Neural cell (in vitro differentiated cells): Measurements from ENCODE around the gene NRG2. TPM values are rescaled to one million over a fixed set of nuclear protein-coding genes. Genes with fewer than 3 reads are reported as not detected.

Experiments
- H2AFZ ChIP-seq: fragments of 200-600, 300-800 bp; sonication (generic), shearing (Covaris generic); 2 replicates; pipeline ENCODE4 v1.6.0; 2014; ENCODE audit warnings: low read depth, mild to moderate bottlenecking, antibody characterized with exemption, low read length, moderate library complexity
- H3F3A ChIP-seq: fragments of 200-600 bp; shearing (Covaris generic); 2 replicates; pipeline ENCODE4 v1.6.1; 2016; ENCODE audit warnings: mild to moderate bottlenecking, moderate library complexity, mixed read lengths, antibody characterized with exemption, low read length; ENCODE audit not compliant: insufficient read depth, poor library complexity, severe bottlenecking
- H3K27ac ChIP-seq: fragments of 200-600, 300-800 bp; sonication (generic), shearing (Covaris generic); 2 replicates; pipeline ENCODE4 v1.5.1; 2014; ENCODE audit warnings: mild to moderate bottlenecking, low read length, moderate library complexity
- H3K27me3 ChIP-seq: fragments of 300-800, 200-600 bp; sonication (generic), shearing (Covaris generic); 2 replicates; pipeline ENCODE4 v1.6.0; 2014; ENCODE audit warnings: mild to moderate bottlenecking, low read depth, low read length, moderate library complexity; ENCODE audit not compliant: insufficient read depth
- H3K36me3 ChIP-seq: fragments of 300-800, 200-600 bp; sonication (generic), shearing (Covaris generic); 2 replicates; pipeline ENCODE4 v1.5.1; 2014; ENCODE audit warnings: mild to moderate bottlenecking, antibody characterized with exemption, low read length, moderate library complexity; ENCODE audit not compliant: insufficient read depth
- H3K4me2 ChIP-seq: fragments of 300-800, 200-600 bp; sonication (generic), shearing (Covaris generic); 2 replicates; pipeline ENCODE4 v1.6.0; 2014; ENCODE audit warnings: mild to moderate bottlenecking, low read length
- H3K4me3 ChIP-seq: fragments of 300-800, 200-600 bp; sonication (generic), shearing (Covaris generic); 2 replicates; pipeline ENCODE4 v1.5.1; 2014; ENCODE audit warnings: mild to moderate bottlenecking, low read length, moderate library complexity
- H3K79me2 ChIP-seq: fragments of 200-600 bp; shearing (Covaris generic); replicated peaks from 2 replicates; pipeline ENCODE4 v1.6.0; 2014; ENCODE audit warnings: mild to moderate bottlenecking, low read length, moderate library complexity; ENCODE audit not compliant: insufficient read depth
- H3K9ac ChIP-seq: fragments of 300-800, 200-600 bp; sonication (generic), shearing (Covaris generic); 2 replicates; pipeline ENCODE4 v1.6.1; 2016; ENCODE audit warnings: mild to moderate bottlenecking, low read length, mixed read lengths
- H3K9me2 ChIP-seq: fragments of 200-600 bp; shearing (Covaris generic); 2 replicates; pipeline ENCODE4 v1.6.1; 2016; ENCODE audit warnings: mild to moderate bottlenecking, low read length, mixed read lengths; ENCODE audit not compliant: insufficient read depth
- H3K9me3 ChIP-seq: fragments of 200-600, 300-800 bp; sonication (generic), shearing (Covaris generic); 2 replicates; pipeline ENCODE4 v1.6.1; 2016; ENCODE audit warnings: mild to moderate bottlenecking, mixed run types, low read length, moderate library complexity, mixed read lengths
- H4K20me1 ChIP-seq: fragments of 200-600 bp; shearing (Covaris generic); 2 replicates; pipeline ENCODE4 v1.6.1; 2016; ENCODE audit warnings: mild to moderate bottlenecking, mixed run types; ENCODE audit not compliant: insufficient read depth
- CTCF ChIP-seq: fragments of 450-650 bp; IDR thresholded peaks from 2 replicates; pipeline ENCODE4 v1.5.1; 2014; ENCODE audit warnings: antibody characterized with exemption, mild to moderate bottlenecking, moderate library complexity; ENCODE audit not compliant: poor library complexity, severe bottlenecking
- EP300 ChIP-seq: fragments of 450-650 bp; conservative IDR thresholded peaks from 2 replicates; pipeline ENCODE4 v1.6.1; 2014; ENCODE audit warnings: antibody characterized with exemption, mild to moderate bottlenecking, moderate library complexity; ENCODE audit not compliant: poor library complexity, severe bottlenecking
- EZH2 ChIP-seq: fragments of 200-600, 300-800 bp; shearing (Covaris generic), sonication (generic); IDR thresholded peaks from 2 replicates; pipeline ENCODE4 v1.6.1; 2014; ENCODE audit warnings: antibody characterized with exemption, low read length, borderline replicate concordance, mild to moderate bottlenecking; ENCODE audit not compliant: insufficient read depth, poor library complexity, severe bottlenecking
- MXI1 ChIP-seq: fragments of 450-650 bp; conservative IDR thresholded peaks from 2 replicates; pipeline ENCODE4 v1.6.1; 2014; ENCODE audit warnings: antibody characterized with exemption, mild to moderate bottlenecking; ENCODE audit not compliant: poor library complexity, severe bottlenecking
- POLR2AphosphoS5 ChIP-seq: IDR thresholded peaks from 2 replicates; pipeline ENCODE4 v1.6.1; 2012
- RAD21 ChIP-seq: fragments of 450-650 bp; conservative IDR thresholded peaks from 2 replicates; pipeline ENCODE4 v1.6.1; 2014; ENCODE audit warnings: antibody characterized with exemption, mild to moderate bottlenecking, moderate library complexity
- SMC3 ChIP-seq: fragments of 450-650 bp; conservative IDR thresholded peaks from 2 replicates; pipeline ENCODE4 v1.6.1; 2014; ENCODE audit warnings: antibody characterized with exemption, mild to moderate bottlenecking, moderate library complexity; ENCODE audit not compliant: poor library complexity
- TAF1 ChIP-seq: IDR thresholded peaks from 2 replicates; pipeline ENCODE4 v1.6.1; 2012; ENCODE audit warnings: low read depth
- polyA plus RNA-seq: library from polyadenylated mRNA; depleted of rRNA; stranded (reverse); fragments of >200 nt; gene quantifications from 2 replicates; pipeline ENCODE4 v1.2.3, GENCODE V29; 2014
- TF ChIP-seq, protein P1 (sequence below): IDR thresholded peaks from 2 replicates; pipeline ENCODE4 v1.6.1; 2012; ENCODE audit warnings: borderline replicate concordance

NRG2 gene
- polyA plus RNA-seq, 1 donor from 2014 or later = 5.4 TPM

- H3K9me2 ChIP-seq = no peaks in the 10 kb centered on the region
- H3F3A ChIP-seq = no peaks in the 10 kb centered on the region
- no peak overlapping the region for H3K4me2 ChIP-seq
- peaks cover 12% of the 10 kb centered on the region for H3K36me3 ChIP-seq
- H3K9me3 ChIP-seq = no peaks in the 10 kb centered on the region
- no peak overlapping the region for H2AFZ ChIP-seq
- no peak overlapping the region for H3K9ac ChIP-seq
- no peak for TF ChIP-seq CTCF
- no peak for TF ChIP-seq TAF1
- TF ChIP-seq EP300 = no peak
- TF ChIP-seq, protein P1, sequence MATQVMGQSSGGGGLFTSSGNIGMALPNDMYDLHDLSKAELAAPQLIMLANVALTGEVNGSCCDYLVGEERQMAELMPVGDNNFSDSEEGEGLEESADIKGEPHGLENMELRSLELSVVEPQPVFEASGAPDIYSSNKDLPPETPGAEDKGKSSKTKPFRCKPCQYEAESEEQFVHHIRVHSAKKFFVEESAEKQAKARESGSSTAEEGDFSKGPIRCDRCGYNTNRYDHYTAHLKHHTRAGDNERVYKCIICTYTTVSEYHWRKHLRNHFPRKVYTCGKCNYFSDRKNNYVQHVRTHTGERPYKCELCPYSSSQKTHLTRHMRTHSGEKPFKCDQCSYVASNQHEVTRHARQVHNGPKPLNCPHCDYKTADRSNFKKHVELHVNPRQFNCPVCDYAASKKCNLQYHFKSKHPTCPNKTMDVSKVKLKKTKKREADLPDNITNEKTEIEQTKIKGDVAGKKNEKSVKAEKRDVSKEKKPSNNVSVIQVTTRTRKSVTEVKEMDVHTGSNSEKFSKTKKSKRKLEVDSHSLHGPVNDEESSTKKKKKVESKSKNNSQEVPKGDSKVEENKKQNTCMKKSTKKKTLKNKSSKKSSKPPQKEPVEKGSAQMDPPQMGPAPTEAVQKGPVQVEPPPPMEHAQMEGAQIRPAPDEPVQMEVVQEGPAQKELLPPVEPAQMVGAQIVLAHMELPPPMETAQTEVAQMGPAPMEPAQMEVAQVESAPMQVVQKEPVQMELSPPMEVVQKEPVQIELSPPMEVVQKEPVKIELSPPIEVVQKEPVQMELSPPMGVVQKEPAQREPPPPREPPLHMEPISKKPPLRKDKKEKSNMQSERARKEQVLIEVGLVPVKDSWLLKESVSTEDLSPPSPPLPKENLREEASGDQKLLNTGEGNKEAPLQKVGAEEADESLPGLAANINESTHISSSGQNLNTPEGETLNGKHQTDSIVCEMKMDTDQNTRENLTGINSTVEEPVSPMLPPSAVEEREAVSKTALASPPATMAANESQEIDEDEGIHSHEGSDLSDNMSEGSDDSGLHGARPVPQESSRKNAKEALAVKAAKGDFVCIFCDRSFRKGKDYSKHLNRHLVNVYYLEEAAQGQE = no peak
- no peak for TF ChIP-seq RAD21
- TF ChIP-seq MXI1 = no peak
- no peak for TF ChIP-seq EZH2
- TF ChIP-seq SMC3 = no peak
- no peak for TF ChIP-seq POLR2AphosphoS5
- no peak overlapping the region for H3K4me3 ChIP-seq
- no peaks in the 10 kb centered on the region for H3K27me3 ChIP-seq
- H4K20me1 ChIP-seq = no peaks in the 10 kb centered on the region
- no peak overlapping the region for H3K27ac ChIP-seq
- no peaks in the 10 kb centered on the region for H3K79me2 ChIP-seq
These were observed 228.9 kb downstream of the NRG2 start for GRCh38 chr5:139814191-139814601.

- Histone ChIP-seq H3K27me3 (no peaks in the 10 kb centered on the region), H3K36me3 (peaks cover 10% of the 10 kb centered on the region), H4K20me1 (peaks cover 2% of the 10 kb centered on the region), H3K27ac (no peak overlapping the region), H3K9me2 (no peaks in the 10 kb centered on the region), H3K4me3 (no peak overlapping the region), H2AFZ (no peak overlapping the region), H3F3A (no peaks in the 10 kb centered on the region), H3K9me3 (no peaks in the 10 kb centered on the region), H3K79me2 (no peaks in the 10 kb centered on the region), H3K4me2 (no peak overlapping the region), H3K9ac (no peak overlapping the region)
- TF ChIP-seq EZH2 (no peak), MXI1 (no peak), SMC3 (no peak), POLR2AphosphoS5 (no peak)
These were observed 230.0 kb downstream of the NRG2 start for GRCh38 chr5:139812836-139813805.
